ENCODE measurements around the gene SRCIN1.
A peak's percentile ranks its signal among the peaks of the same experiment; 100 is the strongest.

Gene SRCIN1

DNA sequence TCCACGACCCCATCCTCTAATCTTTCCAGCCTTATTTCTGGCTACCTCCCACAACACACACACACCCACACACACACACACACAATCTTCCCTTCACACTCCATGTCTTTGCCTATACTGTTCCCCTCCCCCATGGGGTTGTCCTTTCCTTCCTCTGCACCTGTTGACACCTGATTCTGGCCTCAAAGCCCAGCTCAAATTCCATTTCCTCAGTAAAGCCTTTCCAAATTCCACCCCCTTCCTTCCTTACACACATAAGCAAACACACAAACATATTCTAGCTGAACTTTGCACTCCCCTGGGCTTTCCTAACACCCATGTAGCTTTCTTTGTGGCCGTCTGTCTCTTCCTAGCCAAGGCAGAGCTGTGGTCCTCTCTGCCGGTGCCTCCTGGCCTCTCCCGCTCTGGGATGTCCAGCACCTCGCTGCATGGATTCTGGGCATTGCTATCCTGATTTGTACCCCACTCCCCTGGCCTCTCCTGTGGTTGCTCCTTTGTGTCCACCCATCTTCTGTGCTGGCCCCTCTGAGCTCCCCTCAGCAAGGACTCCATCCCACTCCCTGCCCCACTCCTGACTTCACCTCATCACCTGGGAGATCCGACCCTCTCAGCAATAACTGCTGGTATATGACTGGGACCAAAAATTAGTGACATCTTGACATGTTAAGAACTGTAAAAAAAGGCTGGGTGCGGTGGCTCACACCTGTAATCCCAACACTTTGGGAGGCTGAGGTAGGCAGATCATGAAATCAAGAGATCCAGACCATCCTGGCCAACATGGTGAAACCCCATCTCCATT, 8.4 kb upstream of the SRCIN1 start:
- no peak for DNase-seq

DNA sequence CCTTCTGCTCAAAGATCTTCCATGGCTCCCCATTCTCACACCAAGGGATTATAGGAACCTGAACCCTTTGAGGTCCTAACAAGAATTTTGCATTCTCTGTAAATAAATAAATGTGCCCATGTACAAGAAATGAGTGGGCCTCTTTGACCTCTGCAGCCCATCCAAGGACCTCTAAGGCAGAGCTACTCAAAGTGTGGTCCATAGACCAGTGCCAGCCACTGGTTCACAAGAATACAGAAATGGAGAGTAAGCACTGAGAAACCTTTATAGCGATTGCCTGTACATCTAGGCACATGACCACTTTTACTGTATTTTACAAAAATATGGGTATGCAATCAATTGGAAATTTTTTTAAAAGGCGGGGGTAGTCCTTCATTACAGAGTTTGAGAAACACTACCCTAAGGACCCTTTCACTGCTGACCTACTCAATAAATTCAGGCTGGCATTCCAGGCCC, 7.8 kb upstream of the SRCIN1 start:
- DNase-seq: no peak

DNA sequence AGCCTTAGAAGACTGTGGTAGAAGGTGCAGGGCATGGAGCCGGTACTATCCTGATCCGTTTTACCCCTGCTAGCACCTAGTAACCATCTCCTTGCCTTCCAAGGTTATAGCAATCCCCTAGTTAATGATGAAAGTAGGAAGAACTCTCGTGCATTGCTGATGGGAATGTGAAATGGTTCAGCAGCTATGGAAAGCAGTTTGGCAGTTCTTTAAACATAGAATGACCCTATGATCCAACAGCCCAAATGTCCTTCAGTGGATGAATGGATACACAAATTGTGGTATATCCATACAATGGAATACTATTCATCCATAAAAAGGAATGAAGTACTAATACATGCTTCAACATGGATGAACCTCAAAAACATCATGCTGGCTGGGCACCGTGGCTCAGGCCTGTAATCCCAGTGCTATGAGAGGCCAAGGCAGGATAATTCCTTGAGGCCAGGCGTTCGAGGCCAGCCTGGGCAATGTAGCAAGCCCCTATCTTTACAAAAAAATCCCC, 6.2 kb upstream of the SRCIN1 start:
- DNase-seq: no peak

DNA sequence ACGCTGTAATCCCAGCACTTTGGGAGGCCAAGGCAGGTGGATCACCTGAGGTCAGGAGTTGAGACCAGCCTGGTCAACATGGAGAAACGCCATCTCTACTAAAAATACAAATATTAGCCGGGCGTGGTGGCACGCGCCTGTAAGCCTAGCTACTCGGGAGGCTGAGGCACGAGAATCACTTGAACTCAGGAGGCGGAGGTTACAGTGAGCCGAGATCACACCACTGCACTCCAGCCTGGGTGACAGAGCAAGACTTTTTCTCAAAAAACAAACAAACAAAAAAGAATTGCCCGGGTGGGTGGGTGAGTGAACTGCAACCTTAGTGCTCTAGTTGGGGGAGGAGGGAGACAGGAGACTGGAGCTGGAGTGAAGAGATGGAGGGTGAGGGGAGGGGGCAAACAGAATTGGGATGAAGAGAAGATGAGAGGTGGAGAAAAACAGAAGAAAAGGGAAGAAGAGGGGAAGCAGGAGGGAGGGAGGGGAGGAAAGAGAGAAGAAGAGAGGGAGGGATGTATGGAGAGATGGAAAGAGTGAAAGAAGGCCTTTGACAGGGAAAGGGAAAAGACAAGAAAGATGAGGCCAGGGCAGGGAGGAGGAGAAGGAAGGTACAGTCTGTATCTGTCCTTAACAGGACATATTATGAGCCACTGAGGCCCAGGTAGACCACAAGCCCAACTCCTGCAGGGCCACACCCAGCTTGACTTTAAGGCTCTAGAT, 5.5 kb upstream of the SRCIN1 start:
- DNase-seq: no peak

DNA sequence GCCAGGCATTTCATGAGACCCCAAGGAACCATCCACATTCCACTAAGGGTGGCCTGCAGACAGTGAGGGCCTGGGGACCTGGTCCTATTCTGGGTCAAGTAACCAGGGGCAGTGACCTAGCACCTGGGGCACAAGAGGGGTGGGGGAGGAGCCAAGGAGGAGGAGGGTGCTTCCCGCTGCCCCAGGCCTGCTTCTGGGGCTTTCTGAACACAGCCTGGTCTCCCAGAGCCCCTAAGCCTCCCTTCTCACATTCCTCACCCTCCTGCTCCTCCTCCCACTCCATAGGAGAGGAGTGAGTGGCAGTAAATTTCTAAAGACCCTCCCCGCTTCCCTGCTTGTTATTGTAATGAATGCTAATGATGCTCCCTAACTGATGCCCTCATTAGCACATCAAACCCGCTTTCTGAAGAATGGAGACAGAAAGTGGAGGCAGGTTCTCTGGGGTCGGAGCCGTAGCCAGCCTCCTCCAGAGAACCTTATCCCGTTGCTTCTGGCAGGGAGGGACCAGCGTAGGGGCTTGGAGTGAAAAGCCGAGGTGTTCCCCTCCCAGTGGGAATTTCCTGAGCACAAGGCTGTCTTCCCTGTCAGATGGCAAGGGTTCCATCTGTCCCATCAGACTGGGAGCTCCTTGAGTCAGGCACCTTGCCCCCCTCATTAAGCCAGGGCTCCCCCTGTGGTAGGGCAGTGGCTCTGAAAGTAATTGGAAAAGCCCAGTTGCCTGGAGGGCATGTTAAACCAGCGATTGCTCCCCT, 3.7 kb upstream of the SRCIN1 start:
- no peak for DNase-seq

DNA sequence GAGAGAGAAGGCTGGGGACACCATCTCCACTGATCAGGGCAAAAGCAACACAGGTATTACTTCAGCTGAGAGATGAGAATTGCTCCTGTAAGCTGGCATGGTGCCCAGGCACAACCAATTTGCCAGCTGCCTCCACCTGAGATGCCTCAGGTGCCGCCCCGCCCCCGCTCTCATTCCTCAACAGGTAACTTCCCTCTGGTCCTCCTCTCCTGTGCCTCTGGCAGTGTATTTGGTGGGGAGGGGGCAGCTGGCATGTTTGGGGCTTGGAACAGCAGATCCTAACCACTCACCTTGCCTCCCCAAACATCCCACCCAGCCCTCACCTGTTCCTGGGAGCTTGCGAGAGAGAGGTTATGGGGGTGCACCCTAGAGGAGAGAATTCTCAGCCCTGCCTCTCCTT, 2.9 kb upstream of the SRCIN1 start:
- DNase-seq: no peak

DNA sequence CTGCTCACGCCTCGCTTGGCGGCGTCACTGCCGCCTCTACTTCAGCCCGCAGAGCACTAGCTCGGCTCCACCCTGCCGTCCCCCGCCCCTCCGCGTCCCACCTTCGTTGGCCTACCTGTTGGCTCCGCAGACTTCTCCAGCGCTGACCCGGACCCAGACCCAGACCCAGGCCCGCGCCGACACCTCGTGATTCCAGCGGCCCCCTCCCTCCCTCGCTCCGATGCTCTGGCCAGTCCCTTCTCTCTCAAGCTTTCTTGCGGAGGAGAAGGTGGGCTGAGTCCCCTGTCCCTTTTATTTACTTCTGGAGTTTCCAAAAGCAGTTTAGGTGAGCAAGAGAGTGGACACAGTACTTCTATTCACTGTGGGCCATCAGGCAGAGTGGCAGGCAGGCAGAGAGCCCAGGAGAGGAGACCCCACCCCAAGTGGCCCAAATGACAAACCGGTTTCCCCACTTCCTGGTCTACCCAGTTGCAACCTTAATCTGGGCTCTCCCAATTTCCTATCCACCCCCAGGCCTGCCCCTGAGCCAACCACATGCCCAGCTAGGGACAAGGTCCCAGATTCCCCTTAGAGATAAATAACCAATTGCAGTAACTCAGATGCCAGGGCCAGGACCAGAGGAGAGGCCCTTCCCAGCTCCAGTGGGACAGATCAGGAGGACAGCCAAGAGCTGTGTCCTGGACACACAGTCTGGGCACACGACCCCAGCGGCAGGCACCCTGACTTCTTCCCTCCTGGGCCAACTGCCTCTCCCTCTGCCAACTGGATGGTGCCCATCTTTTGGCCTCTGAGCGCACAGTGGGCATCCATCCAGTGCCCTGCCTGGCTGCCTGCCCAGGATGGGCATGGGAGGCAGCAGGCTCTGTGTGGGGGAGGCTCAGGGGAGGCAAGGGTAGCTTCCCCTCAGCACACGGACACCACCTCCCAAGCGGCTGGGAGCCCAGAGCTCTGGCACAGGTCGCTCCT, 1.2 kb upstream of the SRCIN1 start:
- DNase-seq: no peak

DNA sequence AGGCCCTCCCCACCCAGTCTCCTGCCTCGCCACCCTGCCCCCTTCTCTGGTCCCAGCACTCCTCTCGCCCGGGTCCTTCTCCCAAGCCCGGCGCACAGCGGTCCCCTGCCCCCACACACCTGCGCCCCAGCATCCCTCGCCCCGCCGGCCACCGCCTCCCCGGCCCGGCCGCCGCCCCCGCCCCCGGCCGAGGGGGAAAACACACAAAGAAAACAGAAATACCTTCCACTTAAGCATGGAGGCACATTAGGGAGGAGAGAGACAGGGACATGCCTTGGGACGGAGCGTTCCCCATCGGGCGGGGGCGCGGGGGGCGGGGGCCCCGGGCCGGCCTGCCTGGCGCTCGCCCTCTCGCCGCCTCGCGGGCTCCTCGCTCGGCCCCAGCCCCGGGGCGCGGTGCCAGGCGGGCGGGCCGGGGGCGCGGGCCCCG, 326 bp downstream of the SRCIN1 start:
- no peak for DNase-seq

DNA sequence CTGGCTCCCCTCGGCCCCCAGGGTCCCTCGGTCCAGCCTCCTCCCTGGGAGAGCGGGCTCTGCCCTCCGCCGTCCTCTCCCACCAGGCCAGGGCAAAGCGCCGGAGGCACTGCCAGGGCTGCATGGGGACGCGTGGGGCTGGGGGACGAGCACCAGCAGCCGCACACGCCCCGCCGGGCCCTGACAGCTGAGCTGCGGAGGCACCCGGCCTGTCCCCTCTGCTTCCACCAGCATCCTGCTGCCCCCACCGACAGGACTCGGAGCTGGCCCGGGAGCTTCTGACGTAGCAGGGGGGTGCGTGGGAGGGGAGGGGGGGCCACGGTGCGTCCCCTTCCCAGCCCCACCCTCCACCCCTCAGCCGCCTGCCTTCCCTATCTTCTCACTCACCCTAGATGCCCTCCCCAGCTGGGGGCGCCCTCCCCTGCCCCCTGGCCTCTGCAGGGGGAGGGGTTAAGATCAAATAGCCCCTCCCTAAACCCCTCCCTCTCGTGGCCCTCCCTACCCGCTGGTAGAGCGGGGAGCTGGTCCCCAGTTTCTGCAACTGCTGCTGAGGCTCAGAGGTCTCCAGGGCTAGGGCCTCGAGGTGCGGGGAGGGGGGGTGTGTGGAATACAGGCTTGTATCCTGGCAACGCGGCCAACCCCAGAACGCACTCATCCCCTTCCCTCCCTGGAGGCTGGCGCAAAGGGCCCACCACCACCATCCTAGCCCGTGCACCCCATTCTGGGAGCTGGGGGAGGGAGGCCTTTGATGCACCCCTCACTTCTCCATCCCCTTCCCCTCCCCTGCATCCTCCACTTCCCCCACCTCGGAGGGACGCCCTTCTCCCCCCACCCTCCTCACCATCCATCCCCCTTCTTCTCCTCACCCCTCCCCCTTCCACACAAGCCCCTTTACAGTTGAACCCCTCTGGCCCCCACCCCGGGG, 1.0 kb downstream of the SRCIN1 start:
- no peak for DNase-seq

DNA sequence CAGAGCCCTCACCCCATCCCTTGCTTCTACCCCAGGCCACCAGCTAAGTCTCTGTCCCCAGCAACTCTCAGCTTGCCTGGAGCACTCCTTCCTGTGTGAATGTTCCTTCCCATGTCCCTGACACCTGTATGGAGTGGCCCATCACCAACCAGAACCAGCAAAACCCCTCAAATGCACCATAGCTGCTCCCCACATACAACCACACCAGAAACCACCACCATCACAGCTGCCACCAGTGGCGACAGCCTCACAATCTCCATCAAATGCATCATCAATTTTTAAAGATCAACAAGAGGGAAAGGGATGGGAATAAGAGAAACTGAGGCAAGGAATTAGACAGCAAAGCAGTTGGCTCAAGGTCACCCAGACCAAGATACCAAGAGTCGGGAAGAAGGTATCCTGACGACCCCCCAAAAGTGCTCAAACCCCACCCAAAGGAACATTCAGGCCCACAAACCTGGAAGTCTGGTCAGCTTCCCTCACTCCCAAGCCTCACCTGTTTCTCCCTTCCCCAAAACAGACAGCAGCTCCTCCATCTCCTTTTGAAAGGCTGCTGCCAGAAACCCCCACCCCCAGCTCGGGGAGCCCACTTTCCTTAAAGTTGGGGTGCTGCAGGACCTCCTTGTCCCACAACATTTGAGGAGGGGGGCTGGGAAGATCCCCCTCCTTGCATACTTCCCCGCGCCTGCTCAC, 1.8 kb downstream of the SRCIN1 start:
- no peak for DNase-seq

DNA sequence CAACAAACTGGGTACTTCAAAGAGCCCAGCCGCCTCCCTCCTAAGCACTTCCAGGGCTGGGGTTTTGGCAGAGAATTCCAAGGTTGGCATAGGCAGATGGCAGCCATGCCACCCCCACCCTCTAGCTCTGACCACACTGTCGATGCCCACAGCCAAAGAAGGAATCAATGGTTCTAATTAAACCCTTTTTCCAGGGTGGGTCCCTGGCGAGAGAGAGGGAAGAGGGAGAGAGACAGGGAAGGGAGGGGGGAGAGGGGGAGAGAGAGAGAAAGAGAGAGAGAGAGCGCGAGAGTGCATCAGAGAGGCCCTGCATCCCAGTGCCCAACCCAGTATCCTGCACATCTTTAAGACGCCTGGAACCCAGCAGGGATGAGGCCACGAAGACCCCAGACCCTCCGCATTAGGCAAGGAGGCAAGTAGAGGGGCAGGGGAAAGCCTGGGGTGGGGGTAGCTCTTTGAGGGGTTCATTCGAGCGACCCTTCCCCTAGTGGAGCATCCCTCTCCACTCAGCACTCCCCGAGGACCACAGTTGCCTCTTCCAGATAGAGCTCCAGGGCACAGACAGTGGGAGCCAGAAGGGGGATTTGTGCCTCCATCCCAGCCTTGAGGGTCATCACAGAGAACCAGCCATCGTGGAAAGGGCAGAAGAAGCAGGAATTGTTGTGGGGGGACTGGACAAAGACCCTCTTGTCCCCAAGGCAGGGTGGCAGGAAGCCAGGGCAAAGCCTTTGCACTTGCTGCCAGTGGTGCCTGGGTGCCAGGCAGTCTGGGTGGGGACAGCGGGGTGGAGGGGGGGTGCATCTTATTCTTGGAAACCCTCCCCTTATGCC, 2.6 kb downstream of the SRCIN1 start:
- no peak for DNase-seq

DNA sequence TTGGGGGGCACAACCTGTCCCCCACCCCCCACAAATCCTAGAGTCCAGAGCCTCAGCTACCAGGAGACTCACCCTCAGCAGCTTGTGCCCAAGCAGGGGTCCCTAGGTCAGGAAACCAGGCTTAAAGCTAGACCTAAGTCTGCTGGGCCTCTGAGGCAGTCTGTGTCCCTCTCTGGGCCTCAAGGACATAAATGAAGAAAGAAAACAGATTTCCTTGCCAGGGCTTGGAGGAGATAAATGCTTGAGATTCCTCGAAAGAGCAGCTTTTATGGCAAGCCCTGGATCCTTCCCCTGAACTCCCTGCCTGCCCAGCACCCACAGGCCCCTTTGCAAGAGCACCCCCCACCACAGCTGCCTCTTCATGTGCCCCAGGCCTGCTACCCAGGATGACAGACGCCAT, 3.3 kb downstream of the SRCIN1 start:
- no peak for DNase-seq

DNA sequence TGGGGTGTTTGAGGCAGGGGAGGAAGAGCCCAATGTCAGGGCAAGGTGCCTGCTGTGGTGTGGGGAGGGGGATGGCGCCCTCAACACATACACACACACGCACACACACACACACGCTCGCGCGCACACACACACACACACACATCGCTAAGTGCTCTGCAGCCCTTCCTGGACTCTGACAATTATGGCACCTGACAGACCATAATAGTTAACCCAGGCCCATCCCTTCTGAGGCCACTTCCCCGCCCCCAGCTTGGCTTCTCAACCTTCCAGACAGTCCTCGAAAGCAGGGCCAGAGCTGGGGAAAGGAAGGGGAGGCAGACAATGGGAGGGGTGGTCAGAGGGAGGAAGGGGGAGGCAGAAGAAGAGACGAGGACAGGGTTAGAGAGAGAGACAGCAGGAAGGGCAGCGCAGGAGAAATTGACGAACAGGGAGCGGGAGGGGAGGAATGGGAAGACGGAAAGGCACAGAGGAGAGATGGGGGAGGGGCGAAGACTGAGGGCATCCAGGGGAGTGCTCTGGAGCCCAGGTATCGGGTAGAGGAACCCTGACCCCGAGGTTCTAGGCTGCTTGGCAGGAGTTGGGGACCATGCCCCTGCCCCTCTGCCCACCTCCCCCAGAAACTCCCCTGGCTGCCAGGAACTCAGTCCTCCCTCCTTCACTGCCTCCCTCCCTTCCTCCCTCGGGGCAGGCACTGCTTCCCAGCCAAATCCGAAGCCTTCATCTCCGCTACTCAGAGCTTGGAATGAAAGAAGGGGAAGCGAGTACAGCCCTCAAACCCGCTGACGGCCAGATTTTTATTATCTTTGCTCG, 4.0 kb downstream of the SRCIN1 start:
- no peak for DNase-seq

DNA sequence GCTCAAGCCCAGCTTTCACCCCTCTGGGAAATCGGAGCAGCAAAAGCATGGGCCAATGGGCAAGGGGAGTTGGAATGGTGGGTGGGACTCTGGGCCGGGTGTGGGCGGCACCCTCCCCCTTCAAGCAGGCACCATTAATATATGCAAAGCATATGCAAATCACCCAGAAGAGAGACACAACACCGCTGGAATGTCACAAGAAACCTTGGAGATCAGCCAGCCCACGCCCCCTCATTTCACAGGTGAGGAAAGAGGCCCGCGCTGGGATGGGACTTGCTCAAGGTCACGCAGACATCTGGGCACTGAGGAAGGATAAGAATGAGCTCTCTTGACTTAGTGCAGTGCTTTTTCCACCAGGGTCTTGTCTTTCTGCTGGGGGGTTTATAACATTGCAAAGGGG, 4.8 kb downstream of the SRCIN1 start:
- no peak for DNase-seq

DNA sequence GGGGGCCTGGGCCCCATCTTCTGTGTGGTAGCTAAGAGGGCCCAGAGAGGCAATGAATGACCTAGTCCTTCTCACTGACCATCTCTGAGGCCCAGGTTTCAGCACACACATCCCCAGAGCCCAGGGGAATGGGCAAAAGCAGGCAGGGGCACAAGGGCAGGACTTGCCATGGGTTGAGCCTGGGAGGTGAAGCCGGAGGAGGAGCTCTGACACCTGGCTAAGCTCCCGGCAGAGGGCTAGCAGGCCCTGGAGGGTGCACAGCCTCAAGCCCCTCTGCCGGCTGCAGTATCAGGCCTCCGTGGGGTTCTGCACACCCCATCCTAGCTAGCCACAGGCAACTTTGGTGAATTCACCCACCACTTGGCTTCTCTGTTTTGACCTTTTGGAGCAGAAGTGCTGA, 5.3 kb downstream of the SRCIN1 start:
- DNase-seq: no peak

DNA sequence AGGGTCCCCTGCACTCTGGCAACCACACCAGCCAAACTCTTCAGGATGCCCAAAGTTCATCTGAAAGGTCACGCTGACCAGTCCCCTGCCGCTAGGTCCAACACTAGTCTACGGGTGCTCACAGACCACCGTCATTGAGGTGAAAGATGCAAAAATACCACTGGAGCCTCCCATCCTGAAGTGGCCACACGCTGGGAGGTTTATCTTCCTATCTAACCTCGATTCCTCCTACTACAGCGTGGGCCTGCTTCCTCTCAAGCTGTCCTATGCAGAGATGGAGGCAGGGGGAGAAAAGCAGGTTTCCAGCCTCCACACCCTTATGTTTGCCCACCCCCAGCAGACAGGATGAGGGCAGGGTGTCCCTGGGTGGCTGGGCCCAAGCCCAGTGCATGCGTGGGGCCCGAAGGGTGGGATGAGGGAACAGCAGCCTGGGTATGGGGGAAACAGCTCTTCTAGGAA, 6.3 kb downstream of the SRCIN1 start:
- DNase-seq: no peak

DNA sequence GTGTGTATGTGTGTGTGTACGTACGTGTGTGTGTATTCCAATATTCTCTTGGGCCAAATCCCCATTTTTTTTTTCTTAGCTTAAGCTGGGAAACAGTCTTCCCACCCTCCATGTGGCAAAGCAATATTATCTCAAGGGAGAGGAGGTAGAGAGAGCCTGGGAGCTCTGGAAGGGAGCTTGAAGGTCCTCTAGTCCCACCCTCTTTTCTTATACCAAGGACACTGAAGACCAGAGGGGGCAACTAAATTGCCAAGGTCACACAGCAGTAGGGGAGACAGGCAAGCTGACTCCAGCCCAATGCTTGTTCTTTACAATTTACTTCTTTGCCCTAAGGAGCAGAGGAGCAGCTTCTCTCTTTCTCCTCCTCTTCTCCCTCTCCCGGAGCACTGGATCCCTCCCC, 6.8 kb downstream of the SRCIN1 start:
- no peak for DNase-seq

DNA sequence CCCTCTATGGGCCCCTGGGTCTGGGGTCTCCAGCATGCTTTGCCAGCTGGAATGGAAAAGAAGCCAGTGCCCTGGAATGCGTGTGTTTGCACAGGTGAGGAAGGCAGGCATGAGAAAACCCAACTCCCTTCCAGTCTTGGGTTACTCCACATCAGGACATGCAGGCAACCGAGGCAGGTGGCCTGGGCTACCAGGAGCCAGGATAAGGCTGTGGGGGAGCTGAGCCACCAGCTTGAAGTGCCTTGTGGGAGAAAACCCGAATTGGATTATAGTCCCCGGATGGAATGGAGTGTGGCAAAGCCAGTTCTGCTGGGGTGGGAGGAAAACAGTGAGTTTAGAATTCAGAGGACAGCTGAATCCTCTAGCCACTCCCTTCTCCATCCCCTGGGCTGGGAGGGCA, 7.2 kb downstream of the SRCIN1 start:
- DNase-seq: peak; percentile 35 to 69

DNA sequence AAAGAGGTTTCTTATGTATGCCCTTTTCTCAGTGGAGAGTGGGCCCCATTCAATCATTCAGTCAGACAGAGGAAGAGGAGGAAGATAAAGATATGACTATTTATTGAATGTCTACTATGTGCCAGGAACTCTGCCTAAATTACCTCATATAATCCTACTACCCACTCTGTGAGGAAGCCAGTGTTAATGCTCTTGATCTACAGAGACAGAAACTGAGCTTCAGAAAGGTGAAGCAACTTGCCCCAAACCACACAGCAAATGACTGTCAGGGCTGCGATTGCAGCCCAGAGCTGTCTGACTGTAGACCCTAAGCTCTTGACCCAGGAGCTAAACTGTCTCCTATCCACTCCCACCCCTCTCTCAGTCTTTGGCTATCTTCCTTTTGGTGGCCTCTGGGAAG, 8.4 kb downstream of the SRCIN1 start:
- no peak for DNase-seq

Data from SW 1271 (cell line).